GM12874 (cell line): ENCODE data around the gene SPSB4.

Experiments
- TF ChIP-seq, protein P1 (sequence below): IDR thresholded peaks from 2 replicates; pipeline ENCODE4 v1.5.1; 2011; ENCODE audit warnings: low read depth, mild to moderate bottlenecking, control low read depth, low read length, moderate library complexity; ENCODE audit not compliant: insufficient read depth

Gene SPSB4

DNA sequence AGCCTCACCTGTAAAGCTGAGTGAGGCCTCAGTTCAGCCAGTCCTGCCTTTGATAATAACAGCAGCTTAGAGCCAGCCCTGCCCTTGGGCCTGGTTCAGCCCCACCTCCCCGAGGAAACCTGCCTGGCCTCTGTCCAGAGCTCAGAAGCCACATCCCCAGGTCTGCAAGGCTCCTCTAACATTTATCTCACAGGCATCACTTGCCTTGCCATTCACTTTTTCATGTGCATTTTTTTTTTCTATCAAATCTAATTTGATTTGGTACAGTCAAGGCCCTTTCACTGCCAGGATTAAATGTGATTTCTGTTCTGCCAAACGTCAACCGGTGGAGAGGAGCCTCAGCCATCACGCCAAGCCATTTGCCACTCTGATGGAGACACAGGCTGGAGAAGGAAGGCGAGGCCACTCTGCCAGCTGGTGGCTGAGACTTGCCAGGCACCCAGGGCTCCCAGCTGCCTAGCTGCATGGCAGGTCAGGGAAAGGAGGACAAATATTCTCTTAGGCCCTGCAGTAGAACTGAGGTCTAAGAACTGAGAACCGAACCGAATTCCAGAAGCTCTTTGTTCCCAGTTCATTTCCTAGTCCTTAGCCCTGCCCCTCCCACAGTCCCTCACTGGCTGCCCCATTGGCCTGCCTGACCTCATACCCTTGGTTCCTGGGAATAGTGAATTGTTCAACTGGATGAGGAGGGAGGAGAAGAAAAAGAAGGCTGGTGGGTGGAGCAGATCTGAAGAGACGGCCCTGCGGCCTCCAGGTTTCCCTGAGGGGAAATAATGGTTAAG lies 76.4 kb downstream of the SPSB4 start:
- TF ChIP-seq, protein P1, sequence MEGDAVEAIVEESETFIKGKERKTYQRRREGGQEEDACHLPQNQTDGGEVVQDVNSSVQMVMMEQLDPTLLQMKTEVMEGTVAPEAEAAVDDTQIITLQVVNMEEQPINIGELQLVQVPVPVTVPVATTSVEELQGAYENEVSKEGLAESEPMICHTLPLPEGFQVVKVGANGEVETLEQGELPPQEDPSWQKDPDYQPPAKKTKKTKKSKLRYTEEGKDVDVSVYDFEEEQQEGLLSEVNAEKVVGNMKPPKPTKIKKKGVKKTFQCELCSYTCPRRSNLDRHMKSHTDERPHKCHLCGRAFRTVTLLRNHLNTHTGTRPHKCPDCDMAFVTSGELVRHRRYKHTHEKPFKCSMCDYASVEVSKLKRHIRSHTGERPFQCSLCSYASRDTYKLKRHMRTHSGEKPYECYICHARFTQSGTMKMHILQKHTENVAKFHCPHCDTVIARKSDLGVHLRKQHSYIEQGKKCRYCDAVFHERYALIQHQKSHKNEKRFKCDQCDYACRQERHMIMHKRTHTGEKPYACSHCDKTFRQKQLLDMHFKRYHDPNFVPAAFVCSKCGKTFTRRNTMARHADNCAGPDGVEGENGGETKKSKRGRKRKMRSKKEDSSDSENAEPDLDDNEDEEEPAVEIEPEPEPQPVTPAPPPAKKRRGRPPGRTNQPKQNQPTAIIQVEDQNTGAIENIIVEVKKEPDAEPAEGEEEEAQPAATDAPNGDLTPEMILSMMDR: no peak

DNA sequence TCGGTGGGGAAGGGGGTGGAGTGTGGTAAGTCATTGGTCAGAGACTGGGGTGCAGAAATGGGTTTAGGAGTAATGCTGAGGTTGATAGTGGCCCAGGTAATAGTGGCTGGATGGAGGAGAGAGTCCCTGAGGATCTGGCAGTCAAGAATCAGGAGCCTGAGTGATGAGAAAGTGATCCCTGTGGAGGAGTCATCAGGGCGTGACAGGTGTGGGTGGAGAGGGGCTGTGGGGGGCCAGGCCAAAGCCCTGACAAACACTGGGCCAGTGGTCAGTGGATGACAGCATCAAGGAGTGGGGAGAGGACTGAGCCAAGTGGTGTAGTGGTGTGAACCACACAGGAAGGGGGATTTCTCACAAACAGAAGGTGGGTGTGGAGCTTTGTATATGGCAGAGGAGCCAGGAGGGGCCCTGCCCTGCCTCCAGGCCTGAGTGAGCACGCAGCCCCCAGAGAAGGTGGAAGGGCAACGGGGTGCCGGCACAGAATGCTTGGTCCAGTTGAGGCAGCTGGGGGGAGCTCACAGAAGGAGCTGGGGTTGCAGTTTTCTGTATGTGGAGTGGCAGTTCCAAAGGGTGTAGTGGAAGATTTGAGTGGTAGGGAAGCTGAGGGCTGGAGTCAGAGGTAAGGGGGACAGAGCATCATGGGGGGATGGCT lies 77.1 kb downstream of the SPSB4 start:
- TF ChIP-seq, protein P1: no peak

GRCh38 chr3:141129049-141129448 lies 77.9 kb downstream of the SPSB4 start:
- TF ChIP-seq, protein P1: no peak

GRCh38 chr3:141129541-141130011 lies 78.4 kb downstream of the SPSB4 start:
- TF ChIP-seq, protein P1: no peak

DNA sequence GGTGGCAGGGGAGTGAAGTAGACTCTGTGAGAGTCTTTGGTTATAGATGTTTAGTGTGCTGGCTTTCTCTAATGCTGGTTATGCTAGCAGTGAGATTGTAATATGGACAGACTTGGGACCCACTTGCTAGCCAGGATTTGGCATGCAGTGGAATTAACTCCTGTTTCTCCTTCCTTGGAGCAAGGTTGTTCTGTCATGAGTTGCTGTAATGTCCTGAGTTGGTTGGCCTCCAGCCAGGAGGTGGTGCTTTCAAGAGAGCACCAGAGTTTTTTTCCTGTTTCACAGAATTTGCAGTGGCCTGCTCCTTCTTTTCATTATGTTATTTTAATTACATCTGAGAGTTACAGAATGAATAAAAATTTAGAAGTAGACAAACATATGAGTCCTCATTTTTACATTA lies 92.4 kb downstream of the SPSB4 start:
- TF ChIP-seq, protein P1: no peak

DNA sequence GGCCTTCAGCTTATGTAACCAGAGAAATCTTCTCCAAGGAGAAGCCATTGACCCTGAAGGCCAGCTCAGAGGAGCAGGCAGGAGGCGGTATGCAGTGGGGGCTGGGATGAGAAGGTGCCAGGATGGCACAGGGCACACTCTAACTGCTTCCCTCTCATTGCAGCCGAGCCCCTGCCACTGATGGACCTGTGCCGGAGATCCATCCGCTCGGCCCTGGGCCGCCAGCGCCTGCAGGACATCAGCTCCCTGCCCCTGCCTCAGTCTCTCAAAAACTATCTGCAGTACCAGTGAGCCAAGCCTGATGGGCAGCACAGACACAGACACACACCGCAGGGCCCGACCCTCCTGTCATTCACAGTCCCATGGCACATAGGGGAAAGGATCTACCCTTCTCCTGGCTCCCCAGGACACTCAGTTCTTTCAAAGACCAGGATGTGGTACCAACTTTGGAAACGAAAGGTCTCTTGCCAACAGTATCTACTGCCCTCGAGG lies 95.9 kb downstream of the SPSB4 start:
- TF ChIP-seq, protein P1: no peak

DNA sequence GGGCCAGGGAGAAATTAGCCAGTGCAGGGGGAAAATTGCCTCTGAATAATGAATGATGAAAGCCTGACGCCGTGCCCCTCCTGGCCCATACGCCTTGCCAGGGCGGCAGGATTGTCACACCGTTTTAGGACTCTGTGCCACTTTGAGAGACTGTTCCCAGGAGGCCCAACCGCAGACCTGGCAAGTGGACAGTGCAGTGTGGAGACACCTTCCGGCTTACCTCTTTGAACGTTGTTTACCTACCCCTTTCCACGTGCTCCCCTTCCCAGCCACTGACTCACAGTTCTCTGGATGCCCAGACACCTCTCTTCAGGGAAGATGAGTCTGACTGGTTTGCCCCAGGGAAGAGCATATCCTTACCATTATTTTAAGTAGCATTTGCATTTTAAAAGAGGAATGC lies 96.5 kb downstream of the SPSB4 start:
- TF ChIP-seq, protein P1: no peak
